Measurements from ENCODE around the gene CHRNA7. TPM values are rescaled to one million over a fixed set of nuclear protein-coding genes. Genes with fewer than 3 reads are reported as not detected.

Gene CHRNA7
- total RNA-seq (2022; extraction: Qiagen RNA extraction): 2.4 to 4.8 TPM (median 4.2 TPM) in 5 replicates

GRCh38 chr15:32029862-32030781, at the start of gene CHRNA7:
Gene CHRNA7, plus strand, starts transcription at chr15:32030515. Its CDS starts 80 bp downstream, at chr15:32030595.

Other genes with a start within 250 kb of the CHRNA7 start
- 0.07 to 0.49 TPM (median 0.30 TPM) in 5 replicates for gene OTUD7A, start 159.8 kb upstream of the CHRNA7 start, total RNA-seq (2022; extraction: Qiagen RNA extraction)